ENCODE measurements around the gene E2F6. TPM values are rescaled to one million over a fixed set of nuclear protein-coding genes. Genes with fewer than 3 reads are reported as not detected.

The E2F6 gene
- total and polyA plus RNA-seq, 2 of the 8 experiments (the other 6 are each of a cell fraction or from before 2014, with no cell fraction given), result 8.3 to 14.9 TPM

- TF ChIP-seq, protein P1, sequence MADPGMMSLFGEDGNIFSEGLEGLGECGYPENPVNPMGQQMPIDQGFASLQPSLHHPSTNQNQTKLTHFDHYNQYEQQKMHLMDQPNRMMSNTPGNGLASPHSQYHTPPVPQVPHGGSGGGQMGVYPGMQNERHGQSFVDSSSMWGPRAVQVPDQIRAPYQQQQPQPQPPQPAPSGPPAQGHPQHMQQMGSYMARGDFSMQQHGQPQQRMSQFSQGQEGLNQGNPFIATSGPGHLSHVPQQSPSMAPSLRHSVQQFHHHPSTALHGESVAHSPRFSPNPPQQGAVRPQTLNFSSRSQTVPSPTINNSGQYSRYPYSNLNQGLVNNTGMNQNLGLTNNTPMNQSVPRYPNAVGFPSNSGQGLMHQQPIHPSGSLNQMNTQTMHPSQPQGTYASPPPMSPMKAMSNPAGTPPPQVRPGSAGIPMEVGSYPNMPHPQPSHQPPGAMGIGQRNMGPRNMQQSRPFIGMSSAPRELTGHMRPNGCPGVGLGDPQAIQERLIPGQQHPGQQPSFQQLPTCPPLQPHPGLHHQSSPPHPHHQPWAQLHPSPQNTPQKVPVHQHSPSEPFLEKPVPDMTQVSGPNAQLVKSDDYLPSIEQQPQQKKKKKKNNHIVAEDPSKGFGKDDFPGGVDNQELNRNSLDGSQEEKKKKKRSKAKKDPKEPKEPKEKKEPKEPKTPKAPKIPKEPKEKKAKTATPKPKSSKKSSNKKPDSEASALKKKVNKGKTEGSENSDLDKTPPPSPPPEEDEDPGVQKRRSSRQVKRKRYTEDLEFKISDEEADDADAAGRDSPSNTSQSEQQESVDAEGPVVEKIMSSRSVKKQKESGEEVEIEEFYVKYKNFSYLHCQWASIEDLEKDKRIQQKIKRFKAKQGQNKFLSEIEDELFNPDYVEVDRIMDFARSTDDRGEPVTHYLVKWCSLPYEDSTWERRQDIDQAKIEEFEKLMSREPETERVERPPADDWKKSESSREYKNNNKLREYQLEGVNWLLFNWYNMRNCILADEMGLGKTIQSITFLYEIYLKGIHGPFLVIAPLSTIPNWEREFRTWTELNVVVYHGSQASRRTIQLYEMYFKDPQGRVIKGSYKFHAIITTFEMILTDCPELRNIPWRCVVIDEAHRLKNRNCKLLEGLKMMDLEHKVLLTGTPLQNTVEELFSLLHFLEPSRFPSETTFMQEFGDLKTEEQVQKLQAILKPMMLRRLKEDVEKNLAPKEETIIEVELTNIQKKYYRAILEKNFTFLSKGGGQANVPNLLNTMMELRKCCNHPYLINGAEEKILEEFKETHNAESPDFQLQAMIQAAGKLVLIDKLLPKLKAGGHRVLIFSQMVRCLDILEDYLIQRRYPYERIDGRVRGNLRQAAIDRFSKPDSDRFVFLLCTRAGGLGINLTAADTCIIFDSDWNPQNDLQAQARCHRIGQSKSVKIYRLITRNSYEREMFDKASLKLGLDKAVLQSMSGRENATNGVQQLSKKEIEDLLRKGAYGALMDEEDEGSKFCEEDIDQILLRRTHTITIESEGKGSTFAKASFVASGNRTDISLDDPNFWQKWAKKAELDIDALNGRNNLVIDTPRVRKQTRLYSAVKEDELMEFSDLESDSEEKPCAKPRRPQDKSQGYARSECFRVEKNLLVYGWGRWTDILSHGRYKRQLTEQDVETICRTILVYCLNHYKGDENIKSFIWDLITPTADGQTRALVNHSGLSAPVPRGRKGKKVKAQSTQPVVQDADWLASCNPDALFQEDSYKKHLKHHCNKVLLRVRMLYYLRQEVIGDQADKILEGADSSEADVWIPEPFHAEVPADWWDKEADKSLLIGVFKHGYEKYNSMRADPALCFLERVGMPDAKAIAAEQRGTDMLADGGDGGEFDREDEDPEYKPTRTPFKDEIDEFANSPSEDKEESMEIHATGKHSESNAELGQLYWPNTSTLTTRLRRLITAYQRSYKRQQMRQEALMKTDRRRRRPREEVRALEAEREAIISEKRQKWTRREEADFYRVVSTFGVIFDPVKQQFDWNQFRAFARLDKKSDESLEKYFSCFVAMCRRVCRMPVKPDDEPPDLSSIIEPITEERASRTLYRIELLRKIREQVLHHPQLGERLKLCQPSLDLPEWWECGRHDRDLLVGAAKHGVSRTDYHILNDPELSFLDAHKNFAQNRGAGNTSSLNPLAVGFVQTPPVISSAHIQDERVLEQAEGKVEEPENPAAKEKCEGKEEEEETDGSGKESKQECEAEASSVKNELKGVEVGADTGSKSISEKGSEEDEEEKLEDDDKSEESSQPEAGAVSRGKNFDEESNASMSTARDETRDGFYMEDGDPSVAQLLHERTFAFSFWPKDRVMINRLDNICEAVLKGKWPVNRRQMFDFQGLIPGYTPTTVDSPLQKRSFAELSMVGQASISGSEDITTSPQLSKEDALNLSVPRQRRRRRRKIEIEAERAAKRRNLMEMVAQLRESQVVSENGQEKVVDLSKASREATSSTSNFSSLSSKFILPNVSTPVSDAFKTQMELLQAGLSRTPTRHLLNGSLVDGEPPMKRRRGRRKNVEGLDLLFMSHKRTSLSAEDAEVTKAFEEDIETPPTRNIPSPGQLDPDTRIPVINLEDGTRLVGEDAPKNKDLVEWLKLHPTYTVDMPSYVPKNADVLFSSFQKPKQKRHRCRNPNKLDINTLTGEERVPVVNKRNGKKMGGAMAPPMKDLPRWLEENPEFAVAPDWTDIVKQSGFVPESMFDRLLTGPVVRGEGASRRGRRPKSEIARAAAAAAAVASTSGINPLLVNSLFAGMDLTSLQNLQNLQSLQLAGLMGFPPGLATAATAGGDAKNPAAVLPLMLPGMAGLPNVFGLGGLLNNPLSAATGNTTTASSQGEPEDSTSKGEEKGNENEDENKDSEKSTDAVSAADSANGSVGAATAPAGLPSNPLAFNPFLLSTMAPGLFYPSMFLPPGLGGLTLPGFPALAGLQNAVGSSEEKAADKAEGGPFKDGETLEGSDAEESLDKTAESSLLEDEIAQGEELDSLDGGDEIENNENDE (IDR thresholded peaks at IDR 0.05; ENCODE audit: insufficient replicate concordance, low read length), result no peak
- no peak for TF ChIP-seq JUND (IDR thresholded peaks at IDR 0.05; ENCODE audit: low read length)
- TF ChIP-seq, protein P2, sequence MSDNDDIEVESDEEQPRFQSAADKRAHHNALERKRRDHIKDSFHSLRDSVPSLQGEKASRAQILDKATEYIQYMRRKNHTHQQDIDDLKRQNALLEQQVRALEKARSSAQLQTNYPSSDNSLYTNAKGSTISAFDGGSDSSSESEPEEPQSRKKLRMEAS (IDR thresholded peaks at IDR 0.05), result no peak
- no peak for TF ChIP-seq RAD21 (IDR thresholded peaks at IDR 0.05 in 1 of 2, conservative IDR thresholded peaks at IDR 0.05 in 1 of 2; ENCODE audit: low read depth in 2 of 2, low read length in 2 of 2)
Observed at GRCh38 chr2:11493282-11493681, 27.3 kb upstream of the E2F6 start (continued).

Measured in H1 (cell line).